PC-3 (cell line): ENCODE measurements around the gene GRK6. TPM values are rescaled to one million over a fixed set of nuclear protein-coding genes. Genes with fewer than 3 reads are reported as not detected.
A peak's percentile ranks its signal among the peaks of the same experiment; 100 is the strongest.

ENCODE experiments used
- ATAC-seq: fragments of 200-7000 bp; cut with Tn5 transposase; 2 replicates; pipeline ENCODE4 v1.9.1; 2020; ENCODE audit warnings: mild to moderate bottlenecking, moderate library complexity
- BruUV-seq: library from RNA; stranded (reverse); fragments of 400-500 nt; replicated peaks from 2 replicates; lab custom pipeline; 2021; lab: Mats Ljungman, UMichigan
- CTCF ChIA-PET: fragments of 300-600 bp; sonication (Branson Sonifier 250); formaldehyde crosslinking; loops from one replicate; lab custom pipeline; 2022; ENCODE audit warnings: antibody characterized with exemption; lab: Charles Lee
- POLR2A ChIA-PET: fragments of 300-600 bp; sonication (Branson Sonifier 250); formaldehyde crosslinking; loops from one replicate; lab custom pipeline; 2022; ENCODE audit warnings: antibody characterized with exemption; ENCODE audit not compliant: unreplicated experiment; lab: Charles Lee
- DNase-seq: peaks from one replicate; pipeline ENCODE4 v3.0.0-alpha.2; 2015
- H2AFZ ChIP-seq: fragments of 300-600 bp; sonication (generic); 2 replicates; pipeline ENCODE4 v1.6.0; 2016; ENCODE audit warnings: antibody characterized with exemption, low read length
- H3F3A ChIP-seq: fragments of 300-600 bp; sonication (generic); one replicate; pipeline ENCODE4 v1.6.0; 2017; ENCODE audit warnings: antibody characterized with exemption, low read length, control low read depth, mild to moderate bottlenecking; ENCODE audit not compliant: unreplicated experiment
- H3K27ac ChIP-seq: fragments of 300-600 bp; sonication (generic); 2 replicates; pipeline ENCODE4 v1.5.1; 2016; ENCODE audit warnings: mild to moderate bottlenecking, low read length
- H3K27me3 ChIP-seq: fragments of 300-600 bp; sonication (generic); 2 replicates; pipeline ENCODE4 v1.6.1; 2016; ENCODE audit warnings: low read length, mixed read lengths
- H3K36me3 ChIP-seq: fragments of 300-600 bp; sonication (generic); 2 replicates; pipeline ENCODE4 v1.6.1; 2016; ENCODE audit warnings: low read depth, mixed run types, low read length, mixed read lengths
- H3K4me1 ChIP-seq: fragments of 300-600 bp; sonication (generic); 2 replicates; pipeline ENCODE4 v1.5.1; 2016; ENCODE audit warnings: low read length; ENCODE audit not compliant: insufficient read depth
- H3K4me2 ChIP-seq: fragments of 300-600 bp; sonication (generic); 2 replicates; pipeline ENCODE4 v1.6.0; 2016; ENCODE audit warnings: low read length
- H3K4me3 ChIP-seq: fragments of 300-600 bp; sonication (generic); 2 replicates; pipeline ENCODE4 v1.5.1; 2016; ENCODE audit warnings: mild to moderate bottlenecking, low read length, mixed read lengths
- H3K79me2 ChIP-seq: fragments of 300-600 bp; sonication (generic); 2 replicates; pipeline ENCODE4 v1.6.1; 2017; ENCODE audit warnings: low read length, mixed read lengths
- H3K9ac ChIP-seq: fragments of 300-600 bp; sonication (generic); 2 replicates; pipeline ENCODE4 v1.6.0; 2016; ENCODE audit warnings: mild to moderate bottlenecking, low read length
- H3K9me2 ChIP-seq: fragments of 300-600 bp; sonication (generic); replicated peaks from 2 replicates; pipeline ENCODE4 v1.6.1; 2016; ENCODE audit warnings: mixed run types, low read length, mixed read lengths
- H3K9me3 ChIP-seq: fragments of 300-600 bp; sonication (generic); 2 replicates; pipeline ENCODE4 v1.6.1; 2016; ENCODE audit warnings: low read length, mixed read lengths
- H4K20me1 ChIP-seq: fragments of 300-600 bp; sonication (generic); 2 replicates; pipeline ENCODE4 v1.6.1; 2016; ENCODE audit warnings: low read length, mixed read lengths
- CTCF ChIP-seq: fragments of 300-600 bp; sonication (generic); conservative IDR thresholded peaks from 2 replicates; pipeline ENCODE4 v1.5.1; 2017; ENCODE audit warnings: antibody characterized with exemption, low read depth, mild to moderate bottlenecking, low read length
- EZH2 ChIP-seq: fragments of 300-600 bp; sonication (generic); IDR thresholded peaks from one replicate; pipeline ENCODE4 v1.6.1; 2017; ENCODE audit warnings: antibody characterized with exemption, mild to moderate bottlenecking, low read length; ENCODE audit not compliant: unreplicated experiment
- EZH2phosphoT487 ChIP-seq: fragments of 300-600 bp; sonication (generic); IDR thresholded peaks from 2 replicates; pipeline ENCODE4 v1.6.1; 2018; ENCODE audit warnings: mild to moderate bottlenecking, antibody characterized with exemption, low read length, borderline replicate concordance
- intact Hi-C: fragments of 100-400 bp; cut with micrococcal nuclease; formaldehyde crosslinking; loops from 2 replicates; pipeline ENCODE4 v1.9.0; 2023
- total RNA-seq: library from RNA; depleted of rRNA; stranded (reverse); fragments of >200 nt; gene quantifications from 2 replicates; pipeline ENCODE4 v1.2.3, GENCODE V29; 2014

GRK6 gene
- total RNA-seq, 1 experiment from 2014 or later = 69.9 TPM

GRCh38 chr5:177486256-177486655, 59.8 kb downstream of the GRK6 start:
- peaks cover 3% of the 10 kb centered on the region for H3F3A ChIP-seq
- intact Hi-C loops = no loop called here

DNA sequence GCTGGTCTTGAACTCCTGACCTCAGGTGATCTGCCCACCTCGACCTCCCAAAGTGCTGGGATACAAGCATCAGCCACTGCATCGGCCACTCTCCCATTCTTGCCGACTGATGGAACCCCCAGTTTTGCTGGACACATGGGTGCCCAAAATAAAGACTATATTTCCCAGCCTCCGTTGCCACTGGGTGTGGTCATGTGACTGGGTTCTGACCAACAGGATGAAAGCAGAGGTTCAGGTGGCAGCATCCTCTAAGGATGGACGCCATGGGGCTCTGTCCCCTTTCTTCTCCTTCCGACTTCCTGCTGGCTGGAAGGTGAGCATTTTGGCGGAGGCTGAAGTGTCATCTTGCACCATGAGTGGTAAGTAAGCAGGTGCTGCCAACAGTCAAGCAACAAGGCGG, 60.7 kb downstream of the GRK6 start:
- peaks cover 3% of the 10 kb centered on the region for H3F3A ChIP-seq
- no peaks in the 10 kb centered on the region for H3K9me3 ChIP-seq
- ATAC-seq (no peak), DNase-seq (no peak)
- H3K4me3 ChIP-seq = no peak overlapping the region
- no peak overlapping the region for H3K4me2 ChIP-seq
- peaks cover 41% of the 10 kb centered on the region for H3K36me3 ChIP-seq
- H2AFZ ChIP-seq = no peak overlapping the region
- H3K9ac ChIP-seq = no peak overlapping the region
- intact Hi-C loops = no loop called here
- no TSS peak for BruUV-seq
- peaks cover 1% of the 10 kb centered on the region; the same call in 1 of the 2 replicates for H3K79me2 ChIP-seq
- no peaks in the 10 kb centered on the region for H3K4me1 ChIP-seq
- ChIA-PET POLR2A (no interaction called here), CTCF (no interaction called here)
- no peaks in the 10 kb centered on the region for H3K9me2 ChIP-seq
- H3K27ac ChIP-seq = no peak overlapping the region
- TF ChIP-seq EZH2 (no peak), CTCF (no peak), EZH2phosphoT487 (no peak)
- H4K20me1 ChIP-seq = no peaks in the 10 kb centered on the region
- no peaks in the 10 kb centered on the region for H3K27me3 ChIP-seq

More at GRCh38 chr5:177486256-177486655, 59.8 kb downstream of the GRK6 start:
- Histone ChIP-seq H3K27ac (no peak overlapping the region), H2AFZ (no peak overlapping the region), H3K4me2 (no peak overlapping the region), H3K27me3 (no peaks in the 10 kb centered on the region), H3K4me3 (no peak overlapping the region), H3K9me2 (no peaks in the 10 kb centered on the region), H3K4me1 (no peaks in the 10 kb centered on the region), H3K9ac (no peak overlapping the region), H4K20me1 (no peaks in the 10 kb centered on the region), H3K36me3 (peaks cover 37% of the 10 kb centered on the region), H3K9me3 (no peaks in the 10 kb centered on the region), H3K79me2 (no peaks in the 10 kb centered on the region)
- POLR2A ChIA-PET = no interaction called here
- no peak for DNase-seq
- ATAC-seq = no peak
- BruUV-seq = no TSS peak
- CTCF ChIA-PET = no interaction called here
- TF ChIP-seq CTCF = no peak

DNA sequence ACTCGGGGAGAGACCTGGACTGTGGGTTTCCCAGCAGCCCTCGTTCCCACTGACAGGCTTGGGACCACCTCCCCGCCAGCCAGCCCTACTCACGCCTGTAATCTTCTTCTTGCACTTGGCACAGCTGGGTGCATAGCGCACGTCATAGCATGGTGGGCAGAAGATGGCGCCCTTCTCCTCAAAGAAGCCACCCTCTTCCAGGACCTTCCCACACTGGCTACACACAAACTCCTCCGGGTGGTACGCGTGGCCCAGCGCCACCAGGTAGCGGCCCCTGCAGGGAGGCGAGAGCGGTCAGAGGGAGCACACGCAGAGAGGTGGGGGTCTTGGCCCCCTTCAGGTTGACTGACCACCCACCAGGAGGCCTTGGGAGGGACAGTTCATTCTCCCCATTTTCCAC, 61.5 kb downstream of the GRK6 start:
- H3K4me2 ChIP-seq = no peak overlapping the region
- no peak overlapping the region for H2AFZ ChIP-seq
- H3K27ac ChIP-seq = no peak overlapping the region
- H3K79me2 ChIP-seq = peaks cover 9% of the 10 kb centered on the region
- no peaks in the 10 kb centered on the region for H3F3A ChIP-seq
- DNase-seq = no peak
- H3K9me2 ChIP-seq = no peaks in the 10 kb centered on the region
- TF ChIP-seq CTCF (peak; percentile 33), EZH2phosphoT487 (no peak)
- 0 out of 2 replicates have a peak, but pooled peaks cover under 1% of the 10 kb centered on the region for H3K4me1 ChIP-seq
- H3K36me3 ChIP-seq = peaks cover 49% of the 10 kb centered on the region
- no peak for ATAC-seq
- no peaks in the 10 kb centered on the region for H4K20me1 ChIP-seq
- no peaks in the 10 kb centered on the region for H3K27me3 ChIP-seq
- BruUV-seq = no TSS peak
- intact Hi-C loops = no loop called here
- no peaks in the 10 kb centered on the region for H3K9me3 ChIP-seq
- no peak overlapping the region for H3K4me3 ChIP-seq
- POLR2A ChIA-PET = no interaction called here
- CTCF ChIA-PET = no interaction called here
- H3K9ac ChIP-seq = no peak overlapping the region
